T follicular helper cell (primary cell): ENCODE measurements around the gene NRAP.

Source experiments
- DNase-seq: peaks from one replicate; pipeline ENCODE4 v3.0.0-alpha.2; 2020; ENCODE audit warnings: low read depth

Gene NRAP

DNA sequence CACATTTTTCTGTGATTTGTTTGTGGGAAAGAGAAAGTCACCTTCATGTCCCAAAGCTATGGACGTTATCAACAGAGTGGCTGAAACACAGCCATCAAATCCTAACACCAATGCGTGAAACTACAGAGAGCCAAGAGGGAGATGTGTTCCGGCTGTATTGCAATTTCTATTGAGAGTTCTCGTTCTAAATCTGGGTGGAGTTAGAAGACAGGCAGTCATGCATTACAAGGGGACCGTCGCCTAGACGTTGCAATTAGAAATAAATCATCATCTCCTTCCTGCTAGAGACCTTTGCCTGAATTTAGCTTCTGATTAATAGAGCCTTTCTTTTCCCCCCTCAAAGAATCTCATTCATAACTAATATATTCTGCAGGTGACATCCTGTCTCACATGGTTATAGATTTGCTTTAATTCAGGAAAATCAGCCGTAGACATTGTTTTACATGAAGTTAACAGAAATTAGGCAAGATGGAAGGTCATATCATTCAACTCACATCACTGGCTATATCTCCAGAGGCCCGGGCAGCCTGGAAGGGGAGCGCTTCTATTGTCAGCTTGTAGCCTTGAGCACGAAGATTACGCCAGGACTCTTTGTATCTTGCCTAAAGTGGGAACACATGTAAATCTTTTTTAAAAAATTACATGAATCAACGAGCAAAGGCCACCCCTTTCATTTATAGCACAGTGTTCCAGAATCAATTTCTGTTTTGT is 58.4 kb downstream of the NRAP start:
- DNase-seq, result no peak

DNA sequence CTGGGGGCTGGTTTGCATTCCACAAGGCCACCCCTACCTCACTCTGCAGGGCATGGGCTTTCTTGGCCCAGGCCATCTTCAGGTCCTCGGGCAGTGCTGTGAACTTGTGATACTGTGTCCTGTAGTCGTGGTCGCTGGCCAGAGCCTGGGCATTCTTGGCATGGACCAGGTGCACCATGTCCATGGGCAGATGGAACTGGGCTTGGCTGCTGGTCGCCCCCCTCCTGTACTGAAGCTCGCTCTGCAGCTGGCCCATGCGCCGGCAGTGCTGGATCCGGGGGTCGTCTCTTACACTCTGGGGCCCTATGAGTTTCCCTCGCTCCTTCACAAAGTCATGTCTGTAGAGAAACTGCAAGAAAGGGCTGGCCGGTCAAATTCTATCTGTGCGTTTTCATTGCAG is 59.3 kb downstream of the NRAP start:
- no peak for DNase-seq

DNA sequence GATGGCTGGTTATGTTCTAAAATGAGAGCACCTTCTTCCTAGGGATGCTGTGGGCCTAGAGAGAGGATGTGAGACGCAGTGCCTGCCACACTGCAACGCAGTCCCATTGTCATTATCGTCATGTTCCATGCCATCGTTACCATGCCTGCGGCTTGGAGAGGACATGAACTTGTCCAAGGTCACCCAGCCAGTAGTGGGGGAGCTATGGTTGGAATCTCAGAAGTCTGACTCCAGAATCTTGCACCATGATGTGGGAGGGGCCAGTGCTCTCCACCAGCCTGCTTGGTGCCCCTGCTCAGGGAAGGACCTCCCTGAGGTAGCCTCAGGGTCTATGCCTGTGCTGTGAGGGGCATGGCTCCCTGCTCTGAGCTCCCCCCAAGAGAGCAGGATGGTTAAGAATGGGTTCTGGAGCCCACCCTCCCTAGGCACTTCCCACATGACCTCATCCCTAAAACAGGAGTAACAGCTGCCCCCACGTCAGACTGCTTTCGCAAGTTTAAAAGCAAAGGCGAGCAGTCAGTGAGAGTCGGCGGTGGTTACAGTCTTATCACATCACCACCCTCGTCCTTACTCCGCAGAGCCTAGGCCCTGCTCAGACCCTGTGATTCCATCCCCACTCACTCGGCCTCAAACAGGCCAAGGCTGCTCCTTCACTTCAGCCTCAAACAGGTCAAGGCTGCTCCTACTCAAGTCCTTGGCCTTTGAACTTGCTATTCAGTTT is 60.6 kb downstream of the NRAP start:
- DNase-seq, result no peak

DNA sequence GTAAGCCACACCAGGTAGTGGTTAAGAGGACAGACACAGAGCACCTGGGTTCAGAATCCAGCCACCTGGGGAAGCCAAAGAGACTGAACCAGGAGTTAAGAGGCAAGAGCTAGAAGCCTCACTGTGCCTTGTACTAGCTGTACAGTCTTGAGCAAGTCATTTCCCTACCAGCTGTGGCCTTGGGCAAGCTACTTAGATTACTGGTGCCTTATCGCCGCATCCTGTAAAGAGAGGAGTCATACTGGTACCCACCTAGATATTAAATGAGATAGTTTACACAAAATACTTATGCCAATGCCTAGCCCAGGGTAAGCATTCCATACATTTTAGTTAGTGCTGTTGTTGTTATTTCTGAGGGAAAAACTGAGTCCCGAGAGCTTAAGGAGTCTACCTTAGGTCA is 63.3 kb downstream of the NRAP start:
- no peak for DNase-seq

DNA sequence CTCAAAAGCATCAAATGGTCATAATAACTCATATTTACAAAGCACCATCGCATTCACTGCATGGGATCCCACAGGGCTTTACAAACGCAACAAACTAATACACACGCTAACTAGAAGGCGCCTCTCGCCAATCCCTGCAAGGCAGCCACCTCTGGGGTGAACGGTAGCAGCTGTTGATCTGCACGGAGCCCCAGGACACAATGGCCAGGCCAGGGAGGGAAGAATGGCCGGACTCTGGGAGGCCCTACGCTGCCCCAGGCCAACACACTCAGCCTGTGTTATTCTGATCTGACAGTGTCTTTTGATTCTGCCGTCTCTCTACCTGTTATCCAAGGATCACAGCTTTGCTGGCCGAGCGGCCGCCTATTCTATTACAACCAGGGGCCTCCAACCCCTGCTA is 69.2 kb downstream of the NRAP start:
- DNase-seq, result no peak

DNA sequence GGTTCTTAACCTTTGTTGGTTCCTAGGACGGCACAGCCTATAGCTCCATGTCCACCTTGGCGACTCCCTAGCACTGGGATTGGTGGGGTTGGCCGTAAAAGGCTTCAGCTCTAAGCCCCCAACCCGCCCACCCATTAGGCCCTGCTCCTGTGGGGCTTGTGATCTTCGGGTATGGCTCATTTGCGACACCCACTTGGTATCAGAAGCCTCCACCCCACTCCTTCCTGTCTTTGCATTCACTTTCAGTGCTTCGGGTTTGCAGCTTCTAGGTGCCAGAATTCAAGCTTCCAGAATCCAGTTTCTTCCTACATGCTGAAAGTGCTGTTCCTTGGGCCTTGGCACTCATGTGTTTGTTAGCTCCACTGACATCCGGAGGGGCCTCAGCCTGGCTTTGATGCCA is 71.5 kb downstream of the NRAP start:
- no peak for DNase-seq

DNA sequence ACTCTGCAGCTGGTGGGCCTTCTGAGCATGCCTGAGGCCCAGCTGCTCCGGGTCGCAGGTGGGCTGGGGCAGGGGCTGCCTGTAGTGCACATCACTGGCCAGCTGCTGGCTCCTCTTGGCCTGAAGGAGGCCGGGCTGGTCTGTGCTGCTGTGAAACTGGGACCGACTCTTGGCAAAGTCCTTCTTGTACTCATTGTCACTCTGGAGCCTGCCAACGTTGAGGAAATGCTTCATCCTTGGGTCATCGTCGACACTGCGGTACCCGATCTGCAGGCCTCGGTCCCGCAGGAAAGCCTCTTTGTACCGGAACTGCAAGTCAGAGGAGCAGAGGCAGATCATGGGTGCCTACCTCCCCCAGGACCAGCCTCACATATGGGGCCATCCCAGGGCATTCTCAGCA is 73.3 kb downstream of the NRAP start:
- no peak for DNase-seq

DNA sequence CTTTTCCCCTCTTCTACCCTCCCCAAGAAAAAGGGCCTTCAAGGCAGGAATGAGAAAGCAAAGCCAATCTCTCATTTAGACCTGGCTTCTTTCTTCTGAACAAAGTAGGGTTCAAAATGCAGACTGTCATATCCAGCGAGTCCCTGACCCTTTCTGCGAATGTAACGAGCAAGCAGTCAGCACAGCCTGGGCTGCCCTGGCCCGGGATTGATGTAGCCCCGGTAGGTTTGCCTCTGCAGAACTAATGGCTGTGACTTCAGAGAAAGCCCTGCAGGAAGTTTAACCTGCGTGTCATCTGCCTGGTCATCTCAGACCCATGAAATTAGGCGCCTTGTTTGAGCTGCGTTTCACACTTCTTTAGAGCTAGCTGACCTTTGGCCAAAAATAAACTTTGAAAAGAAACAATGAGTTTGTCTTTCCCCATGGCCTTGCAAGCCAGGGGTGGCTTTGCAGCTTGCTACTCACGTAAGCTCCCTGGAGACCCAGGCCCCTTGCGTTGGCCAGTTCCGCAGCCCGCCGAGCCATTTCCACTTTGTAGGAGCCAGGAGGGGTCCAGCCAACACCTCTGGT is 74.6 kb downstream of the NRAP start:
- no peak for DNase-seq

DNA sequence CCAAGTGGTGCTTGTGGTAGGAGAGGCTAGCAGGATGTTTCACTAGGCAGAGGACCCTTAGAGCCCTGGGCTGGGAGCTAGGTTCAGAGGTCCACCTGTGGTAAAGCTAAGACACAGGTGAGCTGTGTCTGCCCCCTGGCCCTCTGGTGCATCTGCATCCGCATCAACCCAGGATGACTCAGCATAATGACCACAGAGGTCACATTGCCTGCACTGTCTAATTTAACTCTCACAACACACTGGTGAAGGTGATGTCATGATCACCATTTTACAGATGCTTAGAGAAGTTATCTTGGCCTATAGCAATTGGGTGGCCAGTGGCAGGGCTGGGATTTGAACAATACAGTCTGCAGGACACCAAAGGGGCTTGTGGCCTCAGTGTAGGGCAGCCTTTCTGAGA is 77.9 kb downstream of the NRAP start:
- DNase-seq, result no peak

DNA sequence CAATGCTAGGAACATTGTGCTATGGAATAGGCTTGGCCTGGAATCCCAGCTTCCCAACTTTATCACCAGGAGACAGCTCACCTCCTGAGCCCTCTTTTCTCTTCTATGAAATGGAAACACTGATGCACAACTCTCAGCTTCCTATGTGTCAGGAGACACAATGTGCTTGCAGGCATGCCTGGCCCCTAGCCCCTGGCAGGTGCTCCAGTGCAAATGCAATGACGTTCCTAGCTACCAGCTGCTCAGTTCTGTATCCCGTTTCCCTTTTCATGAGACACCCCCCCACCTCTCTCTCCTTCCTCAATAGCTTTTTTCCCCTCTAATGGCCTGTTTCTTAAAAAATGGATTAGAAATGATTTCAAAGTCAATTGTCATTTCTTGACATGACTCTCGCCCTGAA is 80.3 kb downstream of the NRAP start:
- DNase-seq, result no peak

DNA sequence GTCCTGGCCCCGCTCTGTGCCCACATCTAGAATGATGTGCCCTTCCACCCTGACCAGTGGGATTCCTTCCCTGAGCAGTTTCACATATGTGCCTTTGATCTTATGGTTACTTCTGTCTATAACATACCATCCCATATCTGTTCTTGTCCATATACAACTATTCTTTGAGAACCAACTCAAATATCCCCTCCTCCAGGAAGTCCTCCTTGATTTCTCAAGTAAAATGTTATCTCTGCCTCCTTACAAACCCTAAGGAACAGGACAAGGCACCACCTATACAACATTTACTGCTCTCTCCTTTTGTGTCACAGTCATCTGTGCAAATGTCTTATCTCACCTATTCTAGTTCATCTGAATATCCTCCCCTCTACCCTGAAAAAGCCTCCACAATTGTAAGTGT is 82.7 kb downstream of the NRAP start:
- no peak for DNase-seq

DNA sequence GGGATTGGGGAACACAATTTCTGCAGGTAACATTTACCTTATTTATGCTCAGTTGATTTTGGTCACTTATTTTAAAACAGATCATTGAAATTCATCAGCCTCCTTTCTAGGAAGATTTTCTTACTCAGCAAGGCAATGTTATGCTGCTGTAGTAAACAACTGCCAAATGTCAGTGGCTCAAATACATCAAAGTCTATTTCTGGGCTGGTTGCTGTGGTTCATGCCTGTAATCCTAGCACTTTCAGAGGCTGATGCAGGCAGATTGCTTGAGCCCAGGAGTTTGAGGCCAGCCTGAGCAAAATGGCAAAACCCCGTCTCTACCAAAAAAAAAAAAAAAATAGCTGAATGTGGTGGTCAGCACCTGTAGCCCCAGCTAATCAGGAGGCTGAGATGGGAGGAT is 85.1 kb downstream of the NRAP start:
- no peak for DNase-seq

DNA sequence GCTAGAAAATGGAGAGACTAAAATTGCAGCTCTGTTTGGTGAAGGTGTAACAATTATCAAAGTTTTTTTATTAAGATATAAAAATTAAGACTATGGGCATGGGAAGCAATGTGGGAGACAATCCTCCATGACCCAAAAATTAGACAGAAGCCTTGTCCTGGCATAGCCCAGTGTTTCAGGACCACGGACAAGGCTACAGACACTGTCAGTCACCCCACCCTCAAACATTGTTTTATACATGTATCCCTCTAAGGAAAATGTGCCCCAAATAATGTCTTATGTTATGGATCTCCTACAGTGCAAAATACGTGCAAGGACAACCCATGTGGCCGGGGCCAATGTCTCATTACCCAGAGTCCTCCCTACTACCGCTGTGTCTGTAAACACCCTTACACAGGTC is 87.0 kb downstream of the NRAP start:
- no peak for DNase-seq

DNA sequence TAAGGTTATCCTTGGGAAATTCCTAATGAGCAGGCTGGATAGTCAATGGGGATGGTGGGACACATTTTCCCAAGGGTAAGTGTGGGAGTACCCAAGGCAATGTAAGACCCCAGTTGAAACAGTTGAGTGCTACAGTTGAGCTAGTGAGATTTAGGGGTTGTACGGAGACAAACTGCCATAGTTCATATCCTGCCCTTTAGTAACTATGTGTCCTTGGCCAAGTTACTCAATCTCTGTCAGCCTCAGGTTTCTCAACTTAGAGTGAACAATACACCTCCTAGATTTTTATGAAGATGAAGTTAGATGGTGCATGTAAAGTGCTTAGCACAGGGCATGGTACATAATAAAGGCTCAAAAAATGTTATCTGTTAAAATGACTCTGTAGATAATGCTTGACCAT is 90.5 kb downstream of the NRAP start:
- no peak for DNase-seq

DNA sequence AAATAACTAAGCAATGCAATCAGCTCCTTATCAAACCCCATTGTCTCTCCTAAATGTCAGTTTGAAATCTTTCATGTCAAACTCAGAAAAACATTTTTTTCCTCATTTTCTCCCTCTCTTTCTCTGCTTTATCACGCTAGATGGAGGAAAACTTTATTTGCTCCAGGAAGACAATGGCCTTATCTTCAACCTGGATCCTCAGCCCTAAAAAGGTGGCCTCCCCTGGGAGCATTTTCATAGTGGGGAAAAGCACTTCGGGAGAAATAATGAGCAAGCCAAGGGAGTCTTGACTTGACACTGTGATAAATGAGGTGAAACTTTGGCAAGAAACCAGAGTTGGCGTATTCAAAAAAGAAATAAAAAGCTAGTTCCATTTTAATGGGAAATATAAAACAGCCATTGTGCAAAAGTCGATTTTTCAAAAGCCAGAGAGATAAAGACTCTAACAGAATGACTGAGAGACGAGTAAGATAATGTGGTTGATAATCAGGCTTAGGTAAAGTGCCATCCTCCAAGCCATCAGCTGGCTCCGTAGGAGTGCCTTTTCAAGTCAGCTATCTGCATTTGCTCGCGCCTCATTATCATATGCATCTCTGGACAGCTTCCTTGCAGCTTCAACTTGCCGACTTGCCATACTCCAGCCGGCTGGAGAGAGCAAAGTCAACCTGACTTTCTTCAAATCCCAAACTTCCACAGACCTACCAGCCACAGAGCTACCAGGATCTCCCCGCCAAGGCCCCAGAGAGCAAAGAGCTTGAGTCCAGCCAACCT is 91.1 kb downstream of the NRAP start:
- no peak for DNase-seq

DNA sequence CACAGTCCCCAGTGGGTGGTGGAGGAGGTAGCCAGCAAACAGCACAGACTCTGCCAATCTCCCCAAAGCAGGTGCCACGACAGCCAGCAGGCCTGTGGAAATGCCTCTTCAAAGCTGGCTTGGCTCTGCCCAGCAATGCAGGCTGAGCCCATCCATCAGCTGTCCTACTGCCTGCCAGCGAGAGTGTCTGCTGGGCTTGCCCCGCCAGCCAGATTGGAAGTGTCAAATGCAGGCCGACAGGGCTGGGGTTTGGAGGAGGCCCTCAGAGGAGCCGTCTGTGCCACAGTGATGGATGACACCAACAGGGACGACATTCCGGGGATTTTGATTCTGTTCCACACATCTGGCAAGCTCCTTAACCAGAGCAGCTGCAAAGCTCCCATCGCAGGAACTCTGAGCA is 94.3 kb downstream of the NRAP start:
- DNase-seq, result no peak

DNA sequence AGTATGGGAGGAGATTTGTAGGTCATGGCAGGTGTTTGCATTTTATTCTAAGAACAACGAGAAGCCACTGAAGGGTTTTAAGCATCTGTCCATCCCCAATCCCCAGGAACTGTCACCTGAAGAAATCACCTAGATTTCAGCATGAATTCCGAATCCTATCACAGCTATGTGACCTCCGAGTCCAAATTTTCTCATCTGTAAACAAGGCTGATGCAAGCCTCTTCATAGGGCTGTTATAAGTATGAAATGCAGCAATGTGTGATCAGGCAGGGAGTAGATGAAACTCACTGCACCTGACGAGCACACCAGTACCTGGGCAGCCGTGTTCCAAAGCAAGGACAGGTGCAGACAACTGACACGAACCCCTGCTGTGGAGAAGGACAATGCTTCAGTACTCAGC is 97.0 kb downstream of the NRAP start:
- no peak for DNase-seq

DNA sequence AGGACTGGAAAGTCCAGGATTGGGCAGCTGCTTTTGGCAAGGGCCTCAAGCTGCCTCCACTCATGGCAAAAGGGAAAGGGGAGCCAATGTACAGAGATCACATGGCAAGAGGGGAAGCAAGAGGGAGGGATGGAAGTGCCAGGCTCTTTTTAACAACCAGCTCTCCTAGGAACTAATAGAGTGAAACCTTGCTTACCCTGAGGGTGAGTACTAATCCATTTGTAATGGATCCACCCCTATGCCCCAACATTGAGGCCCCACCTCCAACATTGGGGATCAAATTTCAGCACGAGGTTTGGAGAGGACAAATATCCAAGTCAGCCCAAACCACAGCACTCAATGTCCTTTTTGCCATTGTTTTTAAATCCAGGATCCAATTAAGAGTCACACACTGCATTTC is 98.5 kb downstream of the NRAP start:
- DNase-seq, result no peak

DNA sequence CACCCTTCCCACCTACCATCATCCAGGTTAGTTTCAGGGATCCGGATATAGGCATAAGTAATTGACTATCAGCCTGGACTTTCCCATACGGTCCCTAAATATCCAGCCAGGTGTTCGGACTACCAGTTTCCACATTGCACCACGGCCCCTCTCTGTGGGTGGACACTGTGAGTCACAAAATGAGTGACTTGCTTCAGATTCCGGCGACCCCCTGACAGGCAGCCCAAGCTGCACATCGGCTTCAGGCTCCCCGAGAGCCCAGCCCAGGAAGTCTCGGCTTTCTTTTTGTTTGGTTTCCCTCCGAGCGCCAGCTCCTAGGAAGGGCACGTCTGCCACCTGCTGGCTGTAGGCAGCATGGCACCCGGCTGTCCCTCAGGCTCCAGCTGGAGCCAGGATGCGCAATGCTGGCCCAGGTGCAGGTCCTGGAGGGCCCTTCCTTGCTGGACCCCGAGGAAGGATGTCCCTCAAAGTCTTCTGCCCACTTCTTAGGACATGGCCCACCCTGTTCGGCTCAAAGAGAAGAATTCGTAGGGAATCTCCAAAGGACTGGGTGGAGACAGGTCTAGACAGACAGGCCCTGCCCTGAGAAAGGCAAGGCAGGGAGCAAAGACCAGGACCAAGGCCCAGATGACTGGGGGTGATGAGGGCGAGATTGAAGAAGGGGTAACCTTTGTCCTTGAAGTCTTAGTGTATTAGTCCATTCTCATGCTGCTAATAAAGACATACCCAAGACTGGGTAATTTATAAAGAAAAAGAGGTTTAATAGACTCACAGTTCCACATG is 100.3 kb downstream of the NRAP start:
- DNase-seq, result peak; percentile 41

DNA sequence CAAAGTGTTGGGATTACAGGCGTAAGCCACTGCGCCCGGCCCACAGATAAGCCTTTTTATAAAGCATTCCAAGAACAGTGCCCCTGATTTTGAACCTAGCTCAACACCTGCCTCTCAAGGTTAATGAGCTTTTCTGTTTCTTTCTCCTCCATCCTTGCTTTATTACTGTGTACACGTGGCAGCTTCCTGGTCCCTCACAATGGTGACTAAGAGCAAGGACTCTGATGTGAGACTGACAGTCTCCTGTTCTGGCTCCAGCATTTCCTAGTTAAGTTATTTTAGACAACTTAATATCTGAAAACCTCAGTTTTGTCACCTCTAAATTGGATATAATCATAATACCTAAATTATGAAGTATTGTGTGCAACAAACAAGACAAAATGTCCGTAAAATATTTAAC is 101.1 kb downstream of the NRAP start:
- DNase-seq, result no peak

DNA sequence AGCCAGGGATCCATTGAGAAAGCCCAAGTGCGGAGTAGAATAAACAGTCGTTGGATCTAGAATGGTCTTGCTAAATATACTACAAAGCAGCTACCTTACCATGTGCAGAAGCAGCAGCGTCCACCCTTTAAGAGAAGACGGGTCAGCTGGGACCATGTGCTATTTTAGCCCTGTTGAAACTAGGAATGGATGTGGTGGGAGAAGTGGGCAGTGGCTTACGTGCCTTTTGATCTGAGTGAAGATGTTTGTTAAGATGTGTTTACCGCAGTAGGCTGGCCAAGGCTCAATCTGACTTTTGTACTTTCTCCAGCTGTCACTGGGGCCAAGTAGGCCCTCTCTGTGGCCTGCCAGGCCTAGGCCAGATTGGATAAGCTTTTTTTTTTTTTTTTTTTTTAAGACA is 101.8 kb downstream of the NRAP start:
- DNase-seq, result no peak

DNA sequence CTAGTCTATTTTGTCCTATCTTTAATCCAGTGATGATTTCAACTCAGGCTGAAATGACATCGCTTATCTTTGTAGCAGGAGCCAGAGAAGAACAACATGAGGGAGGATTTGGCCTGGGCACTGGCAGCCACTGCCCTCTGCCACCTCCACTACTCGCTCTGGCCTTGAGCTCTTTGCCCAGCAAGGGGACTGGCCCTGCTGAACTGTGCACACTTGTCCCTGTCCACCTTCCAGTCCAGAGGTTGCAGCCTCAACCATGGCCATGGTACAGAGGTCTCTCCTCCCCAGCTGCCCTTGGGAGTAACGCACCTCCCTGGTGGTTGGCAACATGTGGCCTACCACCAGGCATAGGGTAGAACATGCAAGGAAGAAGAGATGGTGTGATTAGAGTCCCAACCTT is 102.6 kb downstream of the NRAP start:
- DNase-seq, result no peak
